HS-5 (cell line): ENCODE data around the gene FLYWCH1.

Source experiments
- DNase-seq: peaks from one replicate; pipeline ENCODE4 v3.0.0-alpha.2; 2012; ENCODE audit warnings: low read depth

The FLYWCH1 gene

GRCh38 chr16:2983706-2984136 lies 72.0 kb downstream of the FLYWCH1 start:
- DNase-seq, result no peak

GRCh38 chr16:2985462-2985861 lies 73.7 kb downstream of the FLYWCH1 start:
- no peak for DNase-seq

- DNase-seq, result no peak
Measured at GRCh38 chr16:2985893-2986355, 74.2 kb downstream of the FLYWCH1 start.

- DNase-seq, result no peak
Measured at GRCh38 chr16:2986623-2987188, 75.0 kb downstream of the FLYWCH1 start.

GRCh38 chr16:2987286-2987685 lies 75.6 kb downstream of the FLYWCH1 start:
- DNase-seq, result no peak

- DNase-seq, result no peak
Measured at GRCh38 chr16:2987833-2988232, 76.1 kb downstream of the FLYWCH1 start.

GRCh38 chr16:2988590-2989099 lies 76.9 kb downstream of the FLYWCH1 start:
- no peak for DNase-seq

GRCh38 chr16:2990891-2991290 lies 79.2 kb downstream of the FLYWCH1 start:
- no peak for DNase-seq

- no peak for DNase-seq
Measured at GRCh38 chr16:2991566-2992261, 80.0 kb downstream of the FLYWCH1 start.

GRCh38 chr16:2992383-2993081 lies 80.8 kb downstream of the FLYWCH1 start:
- no peak for DNase-seq

- DNase-seq, result no peak
Measured at GRCh38 chr16:2996298-2996697, 84.6 kb downstream of the FLYWCH1 start.

GRCh38 chr16:2999929-3000328 lies 88.2 kb downstream of the FLYWCH1 start:
- DNase-seq, result no peak

GRCh38 chr16:3000540-3000939 lies 88.8 kb downstream of the FLYWCH1 start:
- no peak for DNase-seq
